GM12865 (cell line): ENCODE data around the gene FLYWCH1.

Experiments used
- DNase-seq: peaks from one replicate; pipeline ENCODE4 v3.0.0; 2010; ENCODE audit warnings: low read depth
- H3K4me3 ChIP-seq: 2 replicates; pipeline ENCODE4 v1.5.1; 2011; ENCODE audit warnings: mild to moderate bottlenecking, low read depth, low read length, control low read depth
- CTCF ChIP-seq: IDR thresholded peaks from 2 replicates; pipeline ENCODE4 v1.5.1; 2011; ENCODE audit warnings: low read length, control low read depth, low read depth, inconsistent platforms; ENCODE audit not compliant: insufficient read depth; ENCODE audit errors: missing control alignments

Gene FLYWCH1

GRCh38 chr16:2946649-2947048, 34.9 kb downstream of the FLYWCH1 start:
- TF ChIP-seq CTCF = no peak
- no peak for DNase-seq

GRCh38 chr16:2948807-2949704, 37.3 kb downstream of the FLYWCH1 start:
- no peak for DNase-seq
- no peak overlapping the region for H3K4me3 ChIP-seq
- TF ChIP-seq CTCF = no peak

More at GRCh38 chr16:2946649-2947048, 34.9 kb downstream of the FLYWCH1 start:
- no peak overlapping the region for H3K4me3 ChIP-seq

- no peak for DNase-seq
- H3K4me3 ChIP-seq = no peak overlapping the region
- TF ChIP-seq CTCF = no peak
Observed at GRCh38 chr16:2949705-2950352, 38.1 kb downstream of the FLYWCH1 start.

- no peak for TF ChIP-seq CTCF
- no peak for DNase-seq
- no peak overlapping the region for H3K4me3 ChIP-seq
Observed at GRCh38 chr16:2950353-2950724, 38.6 kb downstream of the FLYWCH1 start.

GRCh38 chr16:2950773-2951172, 39.0 kb downstream of the FLYWCH1 start:
- TF ChIP-seq CTCF = no peak
- H3K4me3 ChIP-seq = no peak overlapping the region
- DNase-seq = no peak

GRCh38 chr16:2952679-2953078, 40.9 kb downstream of the FLYWCH1 start:
- H3K4me3 ChIP-seq = no peak overlapping the region
- no peak for TF ChIP-seq CTCF
- no peak for DNase-seq
